Fibroblast of lung (primary cell): ENCODE data around the gene ZNF318. TPM values are rescaled to one million over a fixed set of nuclear protein-coding genes. Genes with fewer than 3 reads are reported as not detected.

Source experiments
- DNase-seq, 2 donors: peaks; one replicate each; pipeline versions ENCODE4 v3.0.0 to v3.0.0-alpha.2; 2010; ENCODE audit warnings: low read depth in 2 of 2
- H2AFZ ChIP-seq: 2 replicates; pipeline ENCODE4 v1.5.1; 2012; ENCODE audit warnings: low read length, control low read depth, inconsistent platforms
- H3K27ac ChIP-seq: 2 replicates; pipeline ENCODE4 v1.5.1; 2011; ENCODE audit warnings: low read length, control low read depth; ENCODE audit not compliant: insufficient read depth
- H3K27me3 ChIP-seq: 2 replicates; pipeline ENCODE4 v1.5.1; 2011; ENCODE audit warnings: mild to moderate bottlenecking, low read length; ENCODE audit not compliant: control insufficient read depth, insufficient read depth
- H3K36me3 ChIP-seq: 2 replicates; pipeline ENCODE4 v1.5.1; 2011; ENCODE audit warnings: low read length; ENCODE audit not compliant: control insufficient read depth, insufficient read depth
- H3K4me1 ChIP-seq: 2 replicates; pipeline ENCODE4 v1.5.1; 2011; ENCODE audit warnings: low read length; ENCODE audit not compliant: control insufficient read depth, insufficient read depth; ENCODE audit errors: extremely low read depth
- H3K4me2 ChIP-seq: 2 replicates; pipeline ENCODE4 v1.5.1; 2011; ENCODE audit warnings: low read length, control low read depth; ENCODE audit not compliant: insufficient read depth; ENCODE audit errors: extremely low read depth
- H3K4me3 ChIP-seq, 4 experiments: fragments of 200-600 bp in 1 of 4; sonication (generic) in 1 of 4; replicated peaks in 1 of 4; 2 replicates each; pipeline ENCODE4 v1.5.1; 2011 to 2016; ENCODE audit warnings: low read length in 4 of 4, low read depth in 3 of 4, mild to moderate bottlenecking in 3 of 4, control low read depth in 2 of 4, inconsistent platforms in 1 of 4, mixed read lengths in 1 of 4; ENCODE audit not compliant: insufficient read depth in 1 of 4; ENCODE audit errors: control extremely low read depth in 1 of 4
- H3K79me2 ChIP-seq: 2 replicates; pipeline ENCODE4 v1.5.1; 2012; ENCODE audit warnings: mild to moderate bottlenecking, low read length, inconsistent platforms; ENCODE audit not compliant: control insufficient read depth, insufficient read depth
- H3K9ac ChIP-seq: 2 replicates; pipeline ENCODE4 v1.5.1; 2011; ENCODE audit warnings: mild to moderate bottlenecking, low read length, control low read depth; ENCODE audit not compliant: insufficient read depth
- H3K9me3 ChIP-seq: 2 replicates; pipeline ENCODE4 v1.5.1; 2012; ENCODE audit warnings: low read depth, low read length; ENCODE audit not compliant: control insufficient read depth, insufficient read depth
- H4K20me1 ChIP-seq: 2 replicates; pipeline ENCODE4 v1.5.1; 2011; ENCODE audit warnings: low read length; ENCODE audit not compliant: control insufficient read depth, insufficient read depth; ENCODE audit errors: extremely low read depth
- CTCF ChIP-seq, 2 donors: IDR thresholded peaks in 1 of 2; conservative IDR thresholded peaks in 1 of 2; 1 replicate in 1 of 2; 2 replicates in 1 of 2; pipeline ENCODE4 v1.5.1; 2011 to 2012; ENCODE audit warnings: low read length in 2 of 2, control low read depth in 1 of 2, inconsistent platforms in 1 of 2, low read depth in 1 of 2, mild to moderate bottlenecking in 1 of 2
- EZH2 ChIP-seq: IDR thresholded peaks from 2 replicates; pipeline ENCODE4 v1.5.1; 2012; ENCODE audit warnings: low read length, control low read depth, mild to moderate bottlenecking; ENCODE audit errors: missing control alignments
- polyA plus RNA-seq, 2 donors: library from polyadenylated mRNA; depleted of rRNA in 1 of 2; stranded (reverse) in 1 of 2; unstranded in 1 of 2; fragments of >200 nt; gene quantifications; 2 replicates each; pipeline ENCODE4 v1.2.1, GENCODE V29; 2011 to 2012; ENCODE audit warnings: missing spikeins in 1 of 2
- total RNA-seq: library from RNA; depleted of rRNA; stranded (reverse); fragments of >200 nt; gene quantifications from 2 replicates; pipeline ENCODE4 v1.2.1, GENCODE V29; 2014

Gene ZNF318
- total and polyA plus RNA-seq, 2 donors (not counting 1 experiment from before 2014, with no cell fraction given) = 6.1 to 8.6 TPM

GRCh38 chr6:43318011-43318410, 51.4 kb downstream of the ZNF318 start:
- H2AFZ ChIP-seq = no peak overlapping the region
- H3K4me3 ChIP-seq = no peak overlapping the region
- H4K20me1 ChIP-seq = no peaks in the 10 kb centered on the region
- peaks cover 7% of the 10 kb centered on the region for H3K27me3 ChIP-seq
- no peak overlapping the region for H3K9ac ChIP-seq
- no peak for TF ChIP-seq EZH2
- no peak for TF ChIP-seq CTCF (conservative IDR thresholded peaks at IDR 0.05 in 1 of 2, IDR thresholded peaks at IDR 0.05 in 1 of 2; ENCODE audit: low read depth in 1 of 2, low read length in 2 of 2)
- no peaks in the 10 kb centered on the region for H3K79me2 ChIP-seq
- no peaks in the 10 kb centered on the region for H3K4me1 ChIP-seq
- no peak for DNase-seq
- no peaks in the 10 kb centered on the region for H3K9me3 ChIP-seq
- H3K36me3 ChIP-seq = no peaks in the 10 kb centered on the region
- no peak overlapping the region for H3K4me2 ChIP-seq
- H3K27ac ChIP-seq = no peak overlapping the region

- TF ChIP-seq CTCF (conservative IDR thresholded peaks at IDR 0.05 in 1 of 2, IDR thresholded peaks at IDR 0.05 in 1 of 2; ENCODE audit: low read depth in 1 of 2, low read length in 2 of 2) = no peak
- TF ChIP-seq EZH2 = no peak
- Histone ChIP-seq H3K9ac (no peak overlapping the region), H3K79me2 (no peaks in the 10 kb centered on the region), H3K27ac (no peak overlapping the region), H3K27me3 (peaks cover 14% of the 10 kb centered on the region), H4K20me1 (no peaks in the 10 kb centered on the region), H3K36me3 (no peaks in the 10 kb centered on the region), H3K4me2 (no peak overlapping the region), H3K9me3 (no peaks in the 10 kb centered on the region), H3K4me3 (no peak overlapping the region), H2AFZ (no peak overlapping the region), H3K4me1 (peaks cover 2% of the 10 kb centered on the region)
- DNase-seq = no peak
These were observed 55.6 kb downstream of the ZNF318 start for GRCh38 chr6:43313813-43314212.

GRCh38 chr6:43311666-43312065, 57.8 kb downstream of the ZNF318 start:
- TF ChIP-seq CTCF (conservative IDR thresholded peaks at IDR 0.05 in 1 of 2, IDR thresholded peaks at IDR 0.05 in 1 of 2; ENCODE audit: low read depth in 1 of 2, low read length in 2 of 2) (no peak), EZH2 (no peak)
- Histone ChIP-seq H3K36me3 (no peaks in the 10 kb centered on the region), H2AFZ (no peak overlapping the region), H3K27me3 (peaks cover 22% of the 10 kb centered on the region), H3K27ac (no peak overlapping the region), H3K4me3 (no peak overlapping the region), H4K20me1 (no peaks in the 10 kb centered on the region), H3K9me3 (no peaks in the 10 kb centered on the region), H3K79me2 (no peaks in the 10 kb centered on the region), H3K9ac (no peak overlapping the region), H3K4me1 (peaks cover 2% of the 10 kb centered on the region), H3K4me2 (no peak overlapping the region)
- DNase-seq = no peak
